Osteoblast (primary cell): ENCODE measurements around the gene ARGFX. TPM values are rescaled to one million over a fixed set of nuclear protein-coding genes. Genes with fewer than 3 reads are reported as not detected.

Source experiments
- DNase-seq: peaks from one replicate; pipeline ENCODE4 v3.0.0; 2011; ENCODE audit warnings: low spot score, mixed read lengths; ENCODE audit not compliant: insufficient read length; ENCODE audit errors: missing footprints
- H2AFZ ChIP-seq: 2 replicates; pipeline ENCODE4 v1.6.0; 2011; ENCODE audit warnings: mild to moderate bottlenecking, low read length
- H3K27ac ChIP-seq: 2 replicates; pipeline ENCODE4 v1.5.1; 2011; ENCODE audit warnings: mild to moderate bottlenecking, low read depth, low read length, moderate library complexity
- H3K27me3 ChIP-seq: 2 replicates; pipeline ENCODE4 v1.6.0; 2012; ENCODE audit warnings: mild to moderate bottlenecking, control low read depth, inconsistent platforms, low read length, moderate library complexity; ENCODE audit not compliant: insufficient read depth
- H3K36me3 ChIP-seq: 2 replicates; pipeline ENCODE4 v1.5.1; 2011; ENCODE audit warnings: mild to moderate bottlenecking, low read length, control low read depth, moderate library complexity; ENCODE audit not compliant: insufficient read depth
- H3K4me1 ChIP-seq: 2 replicates; pipeline ENCODE4 v1.5.1; 2011; ENCODE audit warnings: mild to moderate bottlenecking, low read length, control low read depth, moderate library complexity; ENCODE audit not compliant: insufficient read depth
- H3K4me2 ChIP-seq: 2 replicates; pipeline ENCODE4 v1.6.0; 2011; ENCODE audit warnings: mild to moderate bottlenecking, low read length; ENCODE audit not compliant: insufficient read depth
- H3K4me3 ChIP-seq: fragments of 200-600 bp; sonication (generic); 3 replicates; pipeline ENCODE4 v1.5.1; 2012; ENCODE audit warnings: mild to moderate bottlenecking, low read length, inconsistent platforms; ENCODE audit not compliant: insufficient read depth
- H3K79me2 ChIP-seq: 2 replicates; pipeline ENCODE4 v1.6.0; 2012; ENCODE audit warnings: mild to moderate bottlenecking, low read length, control low read depth, inconsistent platforms; ENCODE audit not compliant: insufficient read depth
- H3K9me3 ChIP-seq: 2 replicates; pipeline ENCODE4 v1.5.1; 2011; ENCODE audit warnings: low read depth, low read length, control low read depth
- H4K20me1 ChIP-seq: 2 replicates; pipeline ENCODE4 v1.6.0; 2012; ENCODE audit warnings: mild to moderate bottlenecking, low read length, control low read depth; ENCODE audit not compliant: insufficient read depth
- CTCF ChIP-seq: IDR thresholded peaks from 2 replicates; pipeline ENCODE4 v1.5.1; 2011; ENCODE audit warnings: mild to moderate bottlenecking, low read depth, low read length, moderate library complexity; ENCODE audit errors: extremely low read depth
- total RNA-seq: library from RNA; depleted of rRNA; stranded (reverse); fragments of >200 nt; gene quantifications from 2 replicates; pipeline ENCODE4 v1.2.3, GENCODE V29; 2012

ARGFX gene
- total RNA-seq, 1 donor, result not detected

- Histone ChIP-seq H3K4me2 (peak overlapping the region; percentile 71), H3K27ac (no peak overlapping the region), H3K27me3 (no peaks in the 10 kb centered on the region), H3K4me1 (no peaks in the 10 kb centered on the region), H3K9me3 (no peaks in the 10 kb centered on the region), H4K20me1 (no peaks in the 10 kb centered on the region), H3K79me2 (no peaks in the 10 kb centered on the region), H2AFZ (peak overlapping the region; percentile 89), H3K36me3 (no peaks in the 10 kb centered on the region), H3K4me3 (peak overlapping the region; percentile 50)
- TF ChIP-seq CTCF, result no peak
- DNase-seq, result peak; percentile 35
Measured at GRCh38 chr3:121552379-121552778, 15.4 kb upstream of the ARGFX start.

- Histone ChIP-seq H3K79me2 (no peaks in the 10 kb centered on the region), H3K27me3 (no peaks in the 10 kb centered on the region), H2AFZ (peak overlapping the region; percentile 89), H3K4me2 (no peak overlapping the region), H4K20me1 (no peaks in the 10 kb centered on the region), H3K36me3 (no peaks in the 10 kb centered on the region), H3K9me3 (no peaks in the 10 kb centered on the region), H3K27ac (no peak overlapping the region), H3K4me3 (no peak overlapping the region), H3K4me1 (no peaks in the 10 kb centered on the region)
- no peak for TF ChIP-seq CTCF
- no peak for DNase-seq
Measured at GRCh38 chr3:121552797-121553196, 15.0 kb upstream of the ARGFX start.

- Histone ChIP-seq H3K79me2 (no peaks in the 10 kb centered on the region), H3K9me3 (no peaks in the 10 kb centered on the region), H3K27ac (no peak overlapping the region), H3K36me3 (no peaks in the 10 kb centered on the region), H4K20me1 (no peaks in the 10 kb centered on the region), H3K4me3 (no peak overlapping the region), H2AFZ (no peak overlapping the region), H3K4me1 (no peaks in the 10 kb centered on the region), H3K4me2 (no peak overlapping the region), H3K27me3 (no peaks in the 10 kb centered on the region)
- no peak for TF ChIP-seq CTCF
- DNase-seq, result no peak
Measured at GRCh38 chr3:121557426-121557934, 10.3 kb upstream of the ARGFX start.

GRCh38 chr3:121562148-121562547 lies 5.6 kb upstream of the ARGFX start:
- DNase-seq, result no peak

More at GRCh38 chr3:121562148-121562547, 5.6 kb upstream of the ARGFX start:
- no peak overlapping the region for H3K4me2 ChIP-seq
- H4K20me1 ChIP-seq, result no peaks in the 10 kb centered on the region
- H3K4me1 ChIP-seq, result no peaks in the 10 kb centered on the region
- no peak for TF ChIP-seq CTCF
- H3K36me3 ChIP-seq, result no peaks in the 10 kb centered on the region
- H3K79me2 ChIP-seq, result no peaks in the 10 kb centered on the region
- H3K27ac ChIP-seq, result no peak overlapping the region
- no peak overlapping the region for H2AFZ ChIP-seq
- H3K4me3 ChIP-seq, result no peak overlapping the region
- H3K27me3 ChIP-seq, result no peaks in the 10 kb centered on the region
- H3K9me3 ChIP-seq, result no peaks in the 10 kb centered on the region
